ENCODE results near the gene ELL.

GRCh38 chr19:18442941-18443340, 78.9 kb downstream of the ELL start:
- TF ChIP-seq TCF7L2 (IDR thresholded peaks at IDR 0.05; ENCODE audit: low read depth, low read length) (no peak), POLR2AphosphoS5 (IDR thresholded peaks at IDR 0.05; ENCODE audit: low read depth, low read length) (no peak), REST (IDR thresholded peaks at IDR 0.05; ENCODE audit: insufficient read depth in 1 of 2, low read depth in 2 of 2, low read length in 1 of 2) (no peak), SIN3A (IDR thresholded peaks at IDR 0.05; ENCODE audit: borderline replicate concordance, insufficient read depth, low read depth, low read length) (no peak)
- TF ChIP-seq, protein P1, sequence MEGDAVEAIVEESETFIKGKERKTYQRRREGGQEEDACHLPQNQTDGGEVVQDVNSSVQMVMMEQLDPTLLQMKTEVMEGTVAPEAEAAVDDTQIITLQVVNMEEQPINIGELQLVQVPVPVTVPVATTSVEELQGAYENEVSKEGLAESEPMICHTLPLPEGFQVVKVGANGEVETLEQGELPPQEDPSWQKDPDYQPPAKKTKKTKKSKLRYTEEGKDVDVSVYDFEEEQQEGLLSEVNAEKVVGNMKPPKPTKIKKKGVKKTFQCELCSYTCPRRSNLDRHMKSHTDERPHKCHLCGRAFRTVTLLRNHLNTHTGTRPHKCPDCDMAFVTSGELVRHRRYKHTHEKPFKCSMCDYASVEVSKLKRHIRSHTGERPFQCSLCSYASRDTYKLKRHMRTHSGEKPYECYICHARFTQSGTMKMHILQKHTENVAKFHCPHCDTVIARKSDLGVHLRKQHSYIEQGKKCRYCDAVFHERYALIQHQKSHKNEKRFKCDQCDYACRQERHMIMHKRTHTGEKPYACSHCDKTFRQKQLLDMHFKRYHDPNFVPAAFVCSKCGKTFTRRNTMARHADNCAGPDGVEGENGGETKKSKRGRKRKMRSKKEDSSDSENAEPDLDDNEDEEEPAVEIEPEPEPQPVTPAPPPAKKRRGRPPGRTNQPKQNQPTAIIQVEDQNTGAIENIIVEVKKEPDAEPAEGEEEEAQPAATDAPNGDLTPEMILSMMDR (IDR thresholded peaks at IDR 0.05), result no peak
